Mesothelial cell of epicardium (in vitro differentiated cells): ENCODE results near the gene ANO3. TPM values are rescaled to one million over a fixed set of nuclear protein-coding genes. Genes with fewer than 3 reads are reported as not detected.

Experiments
- DNase-seq, 2 experiments: peaks; one replicate each; pipeline ENCODE4 v3.0.0; 2021; ENCODE audit warnings: low spot score in 2 of 2; ENCODE audit not compliant: unreplicated experiment in 2 of 2
- H3K27ac Mint-ChIP-seq: 2 replicates; pipeline ENCODE4 v1.8.0; 2021; ENCODE audit warnings: mixed read lengths
- H3K27me3 Mint-ChIP-seq: 2 replicates; pipeline ENCODE4 v1.8.0; 2021; ENCODE audit warnings: low read depth, mixed read lengths
- H3K36me3 Mint-ChIP-seq: 2 replicates; pipeline ENCODE4 v1.8.0; 2021; ENCODE audit warnings: mixed read lengths
- H3K4me1 Mint-ChIP-seq: 2 replicates; pipeline ENCODE4 v1.8.0; 2021; ENCODE audit warnings: mixed read lengths
- H3K4me3 Mint-ChIP-seq: 2 replicates; pipeline ENCODE4 v1.8.0; 2021; ENCODE audit warnings: mild to moderate bottlenecking, moderate library complexity, mixed read lengths
- H3K9me3 Mint-ChIP-seq: 2 replicates; pipeline ENCODE4 v1.8.0; 2021; ENCODE audit warnings: mixed read lengths
- total RNA-seq: library from RNA; stranded (reverse); gene quantifications from 3 replicates; pipeline ENCODE4 v1.2.1, GENCODE V29; 2021
- TF ChIP-seq, protein P1 (sequence below): fragments of 200-600 bp; sonication (generic); IDR thresholded peaks from one replicate; pipeline ENCODE4 v1.5.0; 2021; ENCODE audit warnings: antibody characterized with exemption; ENCODE audit not compliant: unreplicated experiment

Gene ANO3
- total RNA-seq, 1 donor from 2014 or later = 0.13 TPM

DNA sequence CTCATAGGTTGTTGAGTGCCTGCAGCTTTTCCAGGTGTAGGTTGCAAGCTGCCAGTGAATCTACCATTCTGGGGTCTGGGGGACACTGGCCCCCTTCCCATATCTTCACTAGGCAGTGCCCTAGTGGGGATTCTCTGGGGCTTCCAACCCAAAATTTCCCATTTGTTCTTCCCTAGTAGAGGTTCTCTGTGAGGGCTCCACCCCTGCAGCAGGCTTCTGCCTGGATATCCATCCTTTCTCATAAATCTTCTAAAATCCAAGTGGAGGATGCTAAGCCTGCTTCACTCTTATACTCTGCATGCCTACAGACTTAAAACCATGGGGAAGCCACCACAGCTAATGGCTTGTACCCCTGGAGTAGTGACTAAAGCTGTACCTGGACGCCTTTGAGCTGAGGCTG is 33.4 kb downstream of the ANO3 start:
- peaks cover 2% of the 10 kb centered on the region for H3K27me3 Mint-ChIP-seq
- no peak overlapping the region for H3K4me3 Mint-ChIP-seq
- DNase-seq = no peak
- no peak overlapping the region for H3K27ac Mint-ChIP-seq
- H3K9me3 Mint-ChIP-seq = peaks cover 46% of the 10 kb centered on the region
- no peaks in the 10 kb centered on the region for H3K36me3 Mint-ChIP-seq
- peaks cover 9% of the 10 kb centered on the region for H3K4me1 Mint-ChIP-seq
- TF ChIP-seq, protein P1, sequence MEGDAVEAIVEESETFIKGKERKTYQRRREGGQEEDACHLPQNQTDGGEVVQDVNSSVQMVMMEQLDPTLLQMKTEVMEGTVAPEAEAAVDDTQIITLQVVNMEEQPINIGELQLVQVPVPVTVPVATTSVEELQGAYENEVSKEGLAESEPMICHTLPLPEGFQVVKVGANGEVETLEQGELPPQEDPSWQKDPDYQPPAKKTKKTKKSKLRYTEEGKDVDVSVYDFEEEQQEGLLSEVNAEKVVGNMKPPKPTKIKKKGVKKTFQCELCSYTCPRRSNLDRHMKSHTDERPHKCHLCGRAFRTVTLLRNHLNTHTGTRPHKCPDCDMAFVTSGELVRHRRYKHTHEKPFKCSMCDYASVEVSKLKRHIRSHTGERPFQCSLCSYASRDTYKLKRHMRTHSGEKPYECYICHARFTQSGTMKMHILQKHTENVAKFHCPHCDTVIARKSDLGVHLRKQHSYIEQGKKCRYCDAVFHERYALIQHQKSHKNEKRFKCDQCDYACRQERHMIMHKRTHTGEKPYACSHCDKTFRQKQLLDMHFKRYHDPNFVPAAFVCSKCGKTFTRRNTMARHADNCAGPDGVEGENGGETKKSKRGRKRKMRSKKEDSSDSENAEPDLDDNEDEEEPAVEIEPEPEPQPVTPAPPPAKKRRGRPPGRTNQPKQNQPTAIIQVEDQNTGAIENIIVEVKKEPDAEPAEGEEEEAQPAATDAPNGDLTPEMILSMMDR = no peak

DNA sequence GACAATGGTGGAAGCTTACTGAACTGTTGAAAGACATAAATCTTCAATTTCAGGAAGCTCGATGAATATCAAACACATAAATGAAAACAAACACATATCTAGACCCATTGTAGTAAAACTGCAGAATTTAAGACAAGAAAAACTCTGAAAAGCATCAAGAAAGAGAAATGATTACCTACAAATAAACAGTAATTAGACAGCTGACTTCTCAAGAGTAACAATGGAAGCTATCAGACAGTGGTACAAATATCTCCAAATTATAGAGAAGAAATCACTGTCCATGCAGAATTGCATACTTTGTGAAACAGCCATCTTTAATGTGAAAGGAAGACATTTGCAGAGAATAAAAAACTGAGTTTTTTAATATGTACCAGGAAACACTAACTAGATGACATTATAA is 45.7 kb downstream of the ANO3 start:
- no peak for DNase-seq
- Mint-ChIP-seq H3K4me1 (no peaks in the 10 kb centered on the region), H3K9me3 (peaks cover 63% of the 10 kb centered on the region), H3K4me3 (no peak overlapping the region), H3K27me3 (no peaks in the 10 kb centered on the region), H3K36me3 (no peaks in the 10 kb centered on the region), H3K27ac (no peak overlapping the region)
- TF ChIP-seq, protein P1 = no peak

DNA sequence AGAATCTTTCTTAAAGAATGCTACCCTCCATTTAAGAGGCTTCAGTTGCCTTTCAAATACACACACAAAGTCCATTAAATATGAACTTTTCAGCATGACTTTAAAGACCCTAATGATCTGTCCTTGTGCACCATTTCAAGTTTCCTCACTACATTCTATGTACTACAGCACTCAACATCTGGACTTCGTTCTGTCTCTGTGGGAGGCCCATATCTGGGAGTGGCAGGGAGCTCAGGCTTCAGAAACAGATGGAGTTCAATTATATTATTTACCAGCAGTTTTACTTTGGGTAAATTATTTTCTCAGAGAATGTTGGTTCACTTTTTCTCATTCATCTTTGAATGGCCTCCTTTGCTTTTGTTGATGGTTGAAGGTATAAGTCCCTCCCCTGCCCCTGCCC is 67.4 kb downstream of the ANO3 start:
- TF ChIP-seq, protein P1 = no peak
- peaks cover 8% of the 10 kb centered on the region for H3K9me3 Mint-ChIP-seq

DNA sequence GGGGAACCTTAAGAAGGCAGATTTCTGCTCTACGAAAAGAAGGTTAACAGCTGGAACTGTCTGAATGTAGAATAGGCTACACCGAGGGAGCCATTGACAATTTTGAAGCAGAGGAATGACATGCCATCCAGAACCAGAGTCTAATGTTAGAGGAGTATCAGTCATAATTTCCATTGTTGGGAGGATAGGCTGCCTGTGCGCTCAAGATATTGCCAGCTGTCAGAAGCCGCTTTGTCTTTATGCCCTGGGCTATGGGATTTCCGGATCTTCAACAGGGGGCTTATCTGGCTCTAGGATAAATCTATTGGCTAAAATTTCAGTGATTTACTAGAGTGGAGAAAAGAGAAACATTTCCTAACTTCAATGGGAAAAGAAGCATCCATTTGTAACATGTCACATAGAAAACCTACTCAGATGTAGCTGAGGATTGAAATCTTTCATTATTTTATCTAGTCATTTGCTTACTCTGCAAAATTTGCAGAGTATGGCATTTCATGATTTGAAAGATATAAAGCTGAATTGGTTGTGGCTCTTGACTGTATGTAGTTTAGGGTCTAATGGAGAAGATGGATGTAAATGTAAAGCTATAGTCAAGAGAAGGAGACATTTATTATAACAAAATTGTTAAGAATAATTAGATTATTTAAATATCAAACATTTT is 78.9 kb downstream of the ANO3 start:
- no peaks in the 10 kb centered on the region for H3K36me3 Mint-ChIP-seq
- no peaks in the 10 kb centered on the region for H3K4me1 Mint-ChIP-seq
- peaks cover 11% of the 10 kb centered on the region for H3K27me3 Mint-ChIP-seq
- H3K9me3 Mint-ChIP-seq = no peaks in the 10 kb centered on the region
- TF ChIP-seq, protein P1 = no peak
- no peak overlapping the region for H3K4me3 Mint-ChIP-seq
- no peak for DNase-seq
- no peak overlapping the region for H3K27ac Mint-ChIP-seq

More for the DNA sequence above, 67.4 kb downstream of the ANO3 start:
- peaks cover 31% of the 10 kb centered on the region for H3K27me3 Mint-ChIP-seq
- H3K4me3 Mint-ChIP-seq = no peak overlapping the region
- no peaks in the 10 kb centered on the region for H3K4me1 Mint-ChIP-seq
- no peaks in the 10 kb centered on the region for H3K36me3 Mint-ChIP-seq
- no peak overlapping the region for H3K27ac Mint-ChIP-seq
- DNase-seq = no peak

DNA sequence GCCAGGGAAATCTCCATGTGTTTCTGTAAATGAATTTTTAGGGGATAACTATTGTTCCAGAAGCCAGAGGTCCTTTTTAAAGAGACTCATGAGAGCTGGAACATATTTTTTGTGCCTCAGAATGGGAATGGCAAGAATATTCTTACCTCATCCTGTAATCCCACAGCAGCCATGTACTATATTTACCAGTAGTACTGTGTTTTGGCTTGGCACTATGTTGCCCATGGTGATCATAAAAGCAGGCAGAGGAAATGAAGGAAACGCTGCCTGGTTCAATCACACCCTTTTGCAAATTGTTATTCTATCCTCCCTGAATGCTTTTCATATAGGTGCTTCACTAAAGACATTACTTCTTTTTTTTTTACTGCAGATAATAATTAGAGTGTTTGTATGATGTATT is 81.0 kb downstream of the ANO3 start:
- Mint-ChIP-seq H3K4me3 (no peak overlapping the region), H3K36me3 (no peaks in the 10 kb centered on the region), H3K4me1 (no peaks in the 10 kb centered on the region), H3K27me3 (peaks cover 9% of the 10 kb centered on the region), H3K27ac (no peak overlapping the region), H3K9me3 (no peaks in the 10 kb centered on the region)
- no peak for DNase-seq
- TF ChIP-seq, protein P1 = no peak
